NCI-H345 (cell line): ENCODE data around the gene CYP27A1.
A peak's percentile ranks its signal among the peaks of the same experiment; 100 is the strongest.
"Not testable (repeated sequence)": the region's sequence is repeated elsewhere in the genome, so short reads cannot be mapped to it uniquely, and the experiment has no call there.

ENCODE experiments used
- DNase-seq: peaks from one replicate; lab custom pipeline; 2025; lab: John Stamatoyannopoulos, UW

CYP27A1 gene

GRCh38 chr2:218832081-218832480, 50.1 kb downstream of the CYP27A1 start:
- no peak for DNase-seq

GRCh38 chr2:218832520-218832919, 50.6 kb downstream of the CYP27A1 start:
- DNase-seq = no peak

GRCh38 chr2:218833023-218833609, 51.2 kb downstream of the CYP27A1 start:
- no peak for DNase-seq

GRCh38 chr2:218834685-218835084, 52.7 kb downstream of the CYP27A1 start:
- DNase-seq = no peak

- no peak for DNase-seq
Measured at GRCh38 chr2:218837495-218837894, 55.5 kb downstream of the CYP27A1 start.

GRCh38 chr2:218839430-218839829, 57.5 kb downstream of the CYP27A1 start:
- no peak for DNase-seq

- DNase-seq = no peak
Measured at GRCh38 chr2:218839888-218840287, 57.9 kb downstream of the CYP27A1 start.

GRCh38 chr2:218844334-218844733, 62.4 kb downstream of the CYP27A1 start:
- not testable (repeated sequence) for DNase-seq

- DNase-seq = not testable (repeated sequence)
Measured at GRCh38 chr2:218846963-218847362, 65.0 kb downstream of the CYP27A1 start.

GRCh38 chr2:218849721-218850120, 67.8 kb downstream of the CYP27A1 start:
- no peak for DNase-seq

- no peak for DNase-seq
Measured at GRCh38 chr2:218850796-218851195, 68.8 kb downstream of the CYP27A1 start.

GRCh38 chr2:218851286-218851685, 69.3 kb downstream of the CYP27A1 start:
- no peak for DNase-seq

- DNase-seq = peak; percentile 47
Measured at GRCh38 chr2:218852911-218853667, 71.1 kb downstream of the CYP27A1 start.

GRCh38 chr2:218853766-218854165, 71.8 kb downstream of the CYP27A1 start:
- no peak for DNase-seq

- no peak for DNase-seq
Measured at GRCh38 chr2:218854860-218855259, 72.9 kb downstream of the CYP27A1 start.

- no peak for DNase-seq
Measured at GRCh38 chr2:218855305-218856166, 73.6 kb downstream of the CYP27A1 start.

GRCh38 chr2:218856167-218856895, 74.4 kb downstream of the CYP27A1 start:
- no peak for DNase-seq

GRCh38 chr2:218856896-218857243, 74.9 kb downstream of the CYP27A1 start:
- no peak for DNase-seq

GRCh38 chr2:218857371-218858137, 75.6 kb downstream of the CYP27A1 start:
- DNase-seq = no peak

GRCh38 chr2:218858138-218858445, 76.1 kb downstream of the CYP27A1 start:
- DNase-seq = no peak

GRCh38 chr2:218858671-218859555, 77.0 kb downstream of the CYP27A1 start:
- DNase-seq = no peak
